Endodermal cell (in vitro differentiated cells): ENCODE measurements around the gene DDX19B. TPM values are rescaled to one million over a fixed set of nuclear protein-coding genes. Genes with fewer than 3 reads are reported as not detected.
"Not testable (repeated sequence)": the region's sequence is repeated elsewhere in the genome, so short reads cannot be mapped to it uniquely, and the experiment has no call there.

Experiments
- DNase-seq: peaks from one replicate; pipeline ENCODE4 v3.0.0-alpha.2; 2017
- H3K27ac ChIP-seq: 2 replicates; pipeline ENCODE4 v1.5.1; 2013; ENCODE audit warnings: mild to moderate bottlenecking, low read depth, low read length, moderate library complexity
- H3K27me3 ChIP-seq: 2 replicates; pipeline ENCODE4 v1.6.1; 2013; ENCODE audit warnings: mild to moderate bottlenecking, low read length, moderate library complexity; ENCODE audit not compliant: insufficient read depth, control insufficient read depth, poor library complexity, severe bottlenecking
- H3K36me3 ChIP-seq: 2 replicates; pipeline ENCODE4 v1.7.0; 2013; ENCODE audit warnings: mild to moderate bottlenecking, low read length, moderate library complexity; ENCODE audit not compliant: control insufficient read depth, insufficient read depth
- H3K4me1 ChIP-seq: one replicate; pipeline ENCODE4 v1.7.0; 2013; ENCODE audit warnings: low read length; ENCODE audit not compliant: control insufficient read depth, insufficient read depth
- H3K4me3 ChIP-seq: 2 replicates; pipeline ENCODE4 v1.5.1; 2013; ENCODE audit warnings: mild to moderate bottlenecking, low read length, moderate library complexity
- H3K9ac ChIP-seq: 2 replicates; pipeline ENCODE4 v1.6.1; 2013; ENCODE audit warnings: mild to moderate bottlenecking, low read length, moderate library complexity; ENCODE audit not compliant: poor library complexity, severe bottlenecking; ENCODE audit errors: extremely low read depth
- H3K9me3 ChIP-seq: 2 replicates; pipeline ENCODE4 v1.6.1; 2013; ENCODE audit warnings: mild to moderate bottlenecking, low read length, moderate library complexity; ENCODE audit not compliant: control insufficient read depth
- H3K27ac Mint-ChIP-seq: 2 replicates; pipeline ENCODE4 v1.8.0; 2020; ENCODE audit warnings: mixed read lengths
- H3K27me3 Mint-ChIP-seq: 2 replicates; pipeline ENCODE4 v1.8.0; 2021; ENCODE audit warnings: mild to moderate bottlenecking, mixed read lengths; ENCODE audit not compliant: insufficient read depth
- H3K36me3 Mint-ChIP-seq: 2 replicates; pipeline ENCODE4 v1.8.0; 2020; ENCODE audit warnings: low read depth, mixed read lengths
- H3K4me1 Mint-ChIP-seq: 2 replicates; pipeline ENCODE4 v1.8.0; 2020; ENCODE audit warnings: mixed read lengths
- H3K4me3 Mint-ChIP-seq: 2 replicates; pipeline ENCODE4 v1.8.0; 2020; ENCODE audit warnings: mild to moderate bottlenecking, moderate library complexity, mixed read lengths
- H3K9me3 Mint-ChIP-seq: 2 replicates; pipeline ENCODE4 v1.8.0; 2020; ENCODE audit warnings: mild to moderate bottlenecking, mixed read lengths
- WGBS, 2 experiments: methylation state at CpG; one replicate each; pipeline versions ENCODE4 v1.1.5 to v1.1.7; 2013; ENCODE audit warnings: missing lambda C conversion rate in 2 of 2, mixed read lengths in 1 of 2; ENCODE audit not compliant: insufficient coverage in 1 of 2, insufficient read length in 1 of 2; 5-methylcytosine and 5-hydroxymethylcytosine counted together
- total RNA-seq, 2 donors: library from RNA; stranded (reverse); fragmentation: NEBNext Ultra II Directional in 1 of 2; extraction: Animal tissue kit (Norgen Biotek cat#: 25700) in 1 of 2; gene quantifications; 2 replicates in 1 of 2; 3 replicates in 1 of 2; pipeline ENCODE4 v1.2.1, GENCODE V29; 2021
- TF ChIP-seq, protein P1 (sequence below): fragments of 200-600 bp; sonication (generic); conservative IDR thresholded peaks from 2 replicates; pipeline ENCODE4 v1.5.0; 2021; ENCODE audit warnings: antibody characterized with exemption, mild to moderate bottlenecking

The DDX19B gene
- total RNA-seq, 2 donors from 2014 or later, result 39.2 to 43.5 TPM

GRCh38 chr16:70267516-70267915 lies 31.5 kb upstream of the DDX19B start:
- Mint-ChIP-seq H3K27ac (no peak overlapping the region), H3K4me1 (no peaks in the 10 kb centered on the region), H3K9me3 (no peaks in the 10 kb centered on the region), H3K4me3 (no peak overlapping the region), H3K36me3 (peaks cover 80% of the 10 kb centered on the region), H3K27me3 (no peaks in the 10 kb centered on the region)
- H3K27me3 ChIP-seq, result no peaks in the 10 kb centered on the region
- TF ChIP-seq, protein P1, sequence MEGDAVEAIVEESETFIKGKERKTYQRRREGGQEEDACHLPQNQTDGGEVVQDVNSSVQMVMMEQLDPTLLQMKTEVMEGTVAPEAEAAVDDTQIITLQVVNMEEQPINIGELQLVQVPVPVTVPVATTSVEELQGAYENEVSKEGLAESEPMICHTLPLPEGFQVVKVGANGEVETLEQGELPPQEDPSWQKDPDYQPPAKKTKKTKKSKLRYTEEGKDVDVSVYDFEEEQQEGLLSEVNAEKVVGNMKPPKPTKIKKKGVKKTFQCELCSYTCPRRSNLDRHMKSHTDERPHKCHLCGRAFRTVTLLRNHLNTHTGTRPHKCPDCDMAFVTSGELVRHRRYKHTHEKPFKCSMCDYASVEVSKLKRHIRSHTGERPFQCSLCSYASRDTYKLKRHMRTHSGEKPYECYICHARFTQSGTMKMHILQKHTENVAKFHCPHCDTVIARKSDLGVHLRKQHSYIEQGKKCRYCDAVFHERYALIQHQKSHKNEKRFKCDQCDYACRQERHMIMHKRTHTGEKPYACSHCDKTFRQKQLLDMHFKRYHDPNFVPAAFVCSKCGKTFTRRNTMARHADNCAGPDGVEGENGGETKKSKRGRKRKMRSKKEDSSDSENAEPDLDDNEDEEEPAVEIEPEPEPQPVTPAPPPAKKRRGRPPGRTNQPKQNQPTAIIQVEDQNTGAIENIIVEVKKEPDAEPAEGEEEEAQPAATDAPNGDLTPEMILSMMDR, result peak; percentile 80
- no peak overlapping the region for H3K27ac ChIP-seq
- peak; percentile 85 for DNase-seq
- no peaks in the 10 kb centered on the region for H3K4me1 ChIP-seq
- peaks cover 86% of the 10 kb centered on the region for H3K36me3 ChIP-seq
- peaks cover 3% of the 10 kb centered on the region for H3K9me3 ChIP-seq
- no peak overlapping the region for H3K9ac ChIP-seq
- 68 to 81% methylated on average over 6 of the region's 6 CpGs for WGBS, 2 experiments
- no peak overlapping the region for H3K4me3 ChIP-seq

- H3K9me3 Mint-ChIP-seq, H3K4me3 ChIP-seq, H3K27me3 Mint-ChIP-seq, DNase-seq, H3K9me3 ChIP-seq, H3K27me3 ChIP-seq, H3K9ac ChIP-seq, H3K4me3 Mint-ChIP-seq, H3K4me1 ChIP-seq, H3K4me1 Mint-ChIP-seq, H3K27ac Mint-ChIP-seq, H3K27ac ChIP-seq: not testable (repeated sequence)
- 92 to 97% methylated on average over 9 to 10 of the region's 10 CpGs for WGBS, 2 experiments
- peaks cover 81% of the 10 kb centered on the region for H3K36me3 Mint-ChIP-seq
- peaks cover 86% of the 10 kb centered on the region for H3K36me3 ChIP-seq
These were observed 31.1 kb upstream of the DDX19B start for GRCh38 chr16:70267922-70268321.

- Mint-ChIP-seq H3K4me3 (no peak overlapping the region), H3K36me3 (peaks cover 74% of the 10 kb centered on the region), H3K9me3 (no peaks in the 10 kb centered on the region), H3K27ac (no peak overlapping the region), H3K27me3 (no peaks in the 10 kb centered on the region), H3K4me1 (no peaks in the 10 kb centered on the region)
- no peak overlapping the region for H3K9ac ChIP-seq
- H3K27ac ChIP-seq, result no peak overlapping the region
- H3K36me3 ChIP-seq, result peaks cover 80% of the 10 kb centered on the region
- no peaks in the 10 kb centered on the region for H3K4me1 ChIP-seq
- 91 to 94% methylated on average over 11 to 12 of the region's 12 CpGs for WGBS, 2 experiments
- H3K27me3 ChIP-seq, result no peaks in the 10 kb centered on the region
- DNase-seq, result no peak
- peaks cover 3% of the 10 kb centered on the region for H3K9me3 ChIP-seq
- no peak overlapping the region for H3K4me3 ChIP-seq
- TF ChIP-seq, protein P1, result no peak
These were observed 29.5 kb upstream of the DDX19B start for GRCh38 chr16:70269471-70269870.

GRCh38 chr16:70270176-70270575 lies 28.8 kb upstream of the DDX19B start:
- Histone ChIP-seq H3K27ac (no peak overlapping the region), H3K36me3 (peaks cover 78% of the 10 kb centered on the region), H3K9ac (no peak overlapping the region), H3K4me1 (no peaks in the 10 kb centered on the region), H3K27me3 (no peaks in the 10 kb centered on the region), H3K9me3 (peaks cover 3% of the 10 kb centered on the region), H3K4me3 (no peak overlapping the region)
- Mint-ChIP-seq H3K36me3 (peaks cover 74% of the 10 kb centered on the region), H3K4me1 (no peaks in the 10 kb centered on the region), H3K27ac (no peak overlapping the region), H3K4me3 (no peak overlapping the region), H3K9me3 (no peaks in the 10 kb centered on the region), H3K27me3 (no peaks in the 10 kb centered on the region)
- no peak for DNase-seq
- TF ChIP-seq, protein P1, result no peak
- 91 to 93% methylated on average over 3 of the region's 3 CpGs for WGBS, 2 experiments
